HG03558 (cell line): ENCODE data around the gene TSFM.

Experiments
- ATAC-seq: cut with Tn5 transposase; IDR thresholded peaks from one replicate; pipeline ENCODE4 v1.9.1; 2021; ENCODE audit warnings: moderate number of reproducible peaks; ENCODE audit not compliant: unreplicated experiment; ENCODE audit errors: extremely low read depth

TSFM gene

GRCh38 chr12:57776247-57776587, 6.4 kb upstream of the TSFM start:
- no peak for ATAC-seq

GRCh38 chr12:57777367-57777766, 5.2 kb upstream of the TSFM start:
- ATAC-seq, result no peak

GRCh38 chr12:57777911-57778310, 4.7 kb upstream of the TSFM start:
- no peak for ATAC-seq

- ATAC-seq, result no peak
Measured at GRCh38 chr12:57779736-57780135, 2.9 kb upstream of the TSFM start.

- ATAC-seq, result no peak
Measured at GRCh38 chr12:57780284-57780897, 2.2 kb upstream of the TSFM start.

- no peak for ATAC-seq
Measured at GRCh38 chr12:57781244-57781643, 1.3 kb upstream of the TSFM start.

- no peak for ATAC-seq
Measured at GRCh38 chr12:57781801-57782200, 786 bp upstream of the TSFM start.

GRCh38 chr12:57782243-57782607, 362 bp upstream of the TSFM start:
- ATAC-seq, result no peak

- ATAC-seq, result no peak
Measured at GRCh38 chr12:57783466-57783801, 847 bp downstream of the TSFM start.

GRCh38 chr12:57783861-57784260, 1.3 kb downstream of the TSFM start:
- no peak for ATAC-seq

GRCh38 chr12:57793920-57794319, 11.3 kb downstream of the TSFM start:
- no peak for ATAC-seq

GRCh38 chr12:57795354-57795753, 12.8 kb downstream of the TSFM start:
- no peak for ATAC-seq

- no peak for ATAC-seq
Measured at GRCh38 chr12:57796996-57797395, 14.4 kb downstream of the TSFM start.

GRCh38 chr12:57797933-57798332, 15.3 kb downstream of the TSFM start:
- ATAC-seq, result no peak

- no peak for ATAC-seq
Measured at GRCh38 chr12:57800965-57801364, 18.4 kb downstream of the TSFM start.

- ATAC-seq, result no peak
Measured at GRCh38 chr12:57802607-57803006, 20.0 kb downstream of the TSFM start.

GRCh38 chr12:57803319-57803893, 20.8 kb downstream of the TSFM start:
- no peak for ATAC-seq

- no peak for ATAC-seq
Measured at GRCh38 chr12:57806677-57807076, 24.1 kb downstream of the TSFM start.

- ATAC-seq, result no peak
Measured at GRCh38 chr12:57807285-57807684, 24.7 kb downstream of the TSFM start.

- no peak for ATAC-seq
Measured at GRCh38 chr12:57808351-57808750, 25.8 kb downstream of the TSFM start.

- ATAC-seq, result no peak
Measured at GRCh38 chr12:57809425-57809824, 26.8 kb downstream of the TSFM start.

- no peak for ATAC-seq
Measured at GRCh38 chr12:57810450-57810849, 27.9 kb downstream of the TSFM start.
